Measurements from ENCODE around the gene RACGAP1. TPM values are rescaled to one million over a fixed set of nuclear protein-coding genes. Genes with fewer than 3 reads are reported as not detected.

The RACGAP1 gene
- total RNA-seq, 1 donor from 2014 or later, result 3.9 TPM

GRCh38 chr12:50057000-50057841 lies 31.9 kb upstream of the RACGAP1 start, which contains the start of gene ASIC1:
ASIC1 (plus strand) TSS chr12:50057596; CDS start chr12:50058767, 1,171 bp downstream.
- peak; percentile 87 for ATAC-seq

GRCh38 chr12:50056639-50056976 lies 31.3 kb upstream of the RACGAP1 start:
- ATAC-seq (no peak), DNase-seq (ENCODE audit: low spot score) (no peak)

More at GRCh38 chr12:50057000-50057841, 31.9 kb upstream of the RACGAP1 start, which contains the start of gene ASIC1:
- peak; percentile 75 for DNase-seq (ENCODE audit: low spot score)

GRCh38 chr12:50055831-50056638 lies 30.7 kb upstream of the RACGAP1 start:
- ATAC-seq (peak; percentile 71), DNase-seq (ENCODE audit: low spot score) (no peak)

- ATAC-seq (no peak), DNase-seq (ENCODE audit: low spot score) (no peak)
Observed at GRCh38 chr12:50053583-50053982, 28.3 kb upstream of the RACGAP1 start.

GRCh38 chr12:50052964-50053363 lies 27.7 kb upstream of the RACGAP1 start:
- no peak for DNase-seq (ENCODE audit: low spot score)
- ATAC-seq, result no peak

DNA sequence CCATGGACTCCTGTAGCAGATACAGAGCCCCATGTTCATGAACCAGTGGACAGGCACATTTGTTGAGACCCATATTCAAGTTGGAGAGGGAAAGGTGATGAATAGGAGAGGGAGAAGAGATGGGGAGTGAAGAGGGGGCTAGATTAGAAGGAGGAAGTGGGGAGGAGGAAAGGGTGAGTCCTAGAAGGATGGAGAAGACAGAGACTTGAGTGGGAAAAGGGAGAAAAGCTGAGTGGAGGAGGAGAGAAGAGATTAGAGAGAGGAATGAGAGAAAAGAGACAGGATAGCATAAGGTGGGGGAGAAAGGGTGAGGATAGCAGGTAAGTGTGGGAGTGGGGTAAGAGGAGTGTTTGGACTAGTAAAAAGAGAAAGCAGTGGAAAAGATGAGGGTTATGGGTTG lies 27.2 kb upstream of the RACGAP1 start:
- no peak for ATAC-seq

GRCh38 chr12:50051101-50051806 lies 26.0 kb upstream of the RACGAP1 start:
- DNase-seq (ENCODE audit: low spot score) (no peak), ATAC-seq (no peak)

More for the DNA sequence above, 27.2 kb upstream of the RACGAP1 start:
- no peak for DNase-seq (ENCODE audit: low spot score)

- DNase-seq (ENCODE audit: low spot score) (peak; percentile 55), ATAC-seq (peak; percentile 74)
Observed at GRCh38 chr12:50050410-50051098, 25.3 kb upstream of the RACGAP1 start.

GRCh38 chr12:50050119-50050385 lies 24.8 kb upstream of the RACGAP1 start:
- ATAC-seq, result no peak
- no peak for DNase-seq (ENCODE audit: low spot score)

- ATAC-seq (peak; percentile 19), DNase-seq (ENCODE audit: low spot score) (no peak)
Observed at GRCh38 chr12:50049254-50050118, 24.2 kb upstream of the RACGAP1 start.

GRCh38 chr12:50047693-50048250 lies 22.5 kb upstream of the RACGAP1 start:
- DNase-seq (ENCODE audit: low spot score), result no peak
- ATAC-seq, result no peak

DNA sequence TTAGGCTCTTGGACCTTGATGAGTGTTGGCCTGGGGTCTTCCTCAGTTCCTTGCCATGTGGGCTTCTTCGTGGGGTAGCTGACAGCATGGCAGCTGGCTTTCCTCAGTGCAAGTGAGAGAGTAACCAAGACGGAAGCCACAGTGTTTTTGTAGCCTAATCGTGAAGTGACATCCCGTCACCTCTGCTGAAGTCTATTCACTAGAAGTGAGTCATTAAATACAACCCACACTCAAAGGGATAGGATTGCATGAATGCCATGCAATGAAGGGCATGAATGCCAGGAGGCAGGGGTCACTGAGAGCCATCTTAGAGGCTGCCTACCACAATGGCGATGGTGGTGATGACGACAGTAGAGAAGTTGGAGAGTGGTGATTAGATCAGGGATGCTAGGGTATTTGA lies 18.6 kb upstream of the RACGAP1 start:
- DNase-seq (ENCODE audit: low spot score), result no peak
- ATAC-seq, result no peak

DNA sequence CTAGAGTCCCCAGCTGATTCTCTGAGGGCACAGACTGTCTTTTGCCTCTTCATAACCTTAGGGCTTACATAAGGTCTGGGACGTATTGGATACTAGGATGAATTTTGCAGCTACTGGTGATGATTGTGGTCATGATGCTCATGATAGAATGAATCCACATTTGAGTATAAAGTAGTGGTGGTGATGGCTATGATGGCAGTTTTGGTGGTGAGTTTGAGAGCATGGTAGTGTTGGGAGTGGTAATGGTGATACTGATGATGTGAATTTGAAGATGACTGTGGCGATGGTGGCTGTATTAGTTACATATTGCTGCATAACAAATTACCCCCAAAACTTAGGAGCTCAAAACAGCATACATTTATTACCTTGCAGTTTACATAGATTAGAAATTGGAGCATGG lies 18.0 kb upstream of the RACGAP1 start:
- ATAC-seq, result no peak

DNA sequence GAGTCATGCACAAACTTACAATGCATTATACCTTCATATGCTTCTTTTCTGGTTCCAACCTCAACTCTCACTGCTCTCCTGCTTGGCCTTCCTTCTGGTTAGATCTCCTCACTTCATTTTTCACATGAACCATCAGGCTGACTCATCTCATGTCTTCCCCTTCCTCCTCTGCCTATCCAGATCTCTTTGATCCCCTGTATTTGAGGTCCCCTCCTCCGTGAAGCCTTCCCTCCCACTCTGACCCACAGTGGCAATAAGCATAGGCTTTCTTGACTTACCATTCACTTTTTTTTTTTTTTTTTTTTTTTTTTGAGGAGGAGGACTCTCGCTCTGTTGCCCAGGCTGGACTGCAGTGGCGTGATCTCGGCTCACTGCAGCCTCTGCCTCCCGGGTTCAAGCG lies 17.4 kb upstream of the RACGAP1 start:
- DNase-seq (ENCODE audit: low spot score) (no peak), ATAC-seq (no peak)

More for the DNA sequence above, 18.0 kb upstream of the RACGAP1 start:
- no peak for DNase-seq (ENCODE audit: low spot score)

- no peak for ATAC-seq
- DNase-seq (ENCODE audit: low spot score), result no peak
Observed at GRCh38 chr12:50041962-50042361, 16.7 kb upstream of the RACGAP1 start.

- ATAC-seq (no peak), DNase-seq (ENCODE audit: low spot score) (no peak)
Observed at GRCh38 chr12:50041062-50041860, 16.0 kb upstream of the RACGAP1 start.

DNA sequence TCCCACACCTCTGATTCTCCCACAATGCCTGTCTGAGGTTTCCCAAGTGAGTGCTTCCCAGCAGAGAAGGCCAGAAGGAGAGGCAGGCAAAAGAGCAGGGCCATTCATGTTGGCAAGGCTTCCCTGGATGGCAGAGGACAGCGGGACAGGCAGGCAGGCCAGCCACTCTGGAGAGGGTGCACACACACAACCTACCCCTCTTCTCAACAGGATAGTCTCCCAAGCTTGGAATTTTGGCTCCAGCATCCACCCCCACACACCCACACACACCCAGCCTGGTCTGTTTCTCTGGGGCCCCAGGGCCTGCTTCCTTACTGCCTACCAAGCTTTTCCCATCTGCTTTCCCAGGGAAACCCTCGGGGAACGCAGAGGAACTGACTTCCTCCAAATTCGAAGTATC lies 15.4 kb upstream of the RACGAP1 start:
- ATAC-seq, result no peak
- no peak for DNase-seq (ENCODE audit: low spot score)

- ATAC-seq (peak; percentile 96), DNase-seq (ENCODE audit: low spot score) (peak; percentile 75)
Observed at GRCh38 chr12:50039151-50039835, 14.0 kb upstream of the RACGAP1 start.
